NCI-H128 (cell line): ENCODE measurements around the gene SPOP.

Source experiments
- DNase-seq: peaks from one replicate; lab custom pipeline; 2025; ENCODE audit not compliant: unreplicated experiment; lab: John Stamatoyannopoulos, UW

The SPOP gene

GRCh38 chr17:49618028-49618611 lies 59.8 kb downstream of the SPOP start:
- DNase-seq: no peak

GRCh38 chr17:49616601-49617131 lies 61.2 kb downstream of the SPOP start:
- DNase-seq: no peak

- no peak for DNase-seq
Observed at GRCh38 chr17:49616086-49616485, 61.8 kb downstream of the SPOP start.

GRCh38 chr17:49613182-49613800 lies 64.6 kb downstream of the SPOP start:
- DNase-seq: no peak

- DNase-seq: no peak
Observed at GRCh38 chr17:49612726-49613125, 65.2 kb downstream of the SPOP start.

GRCh38 chr17:49610883-49611584 lies 66.9 kb downstream of the SPOP start:
- DNase-seq: no peak

GRCh38 chr17:49604314-49604869 lies 73.5 kb downstream of the SPOP start:
- no peak for DNase-seq

- no peak for DNase-seq
Observed at GRCh38 chr17:49603720-49604119, 74.2 kb downstream of the SPOP start.

GRCh38 chr17:49603238-49603637 lies 74.7 kb downstream of the SPOP start:
- no peak for DNase-seq

- no peak for DNase-seq
Observed at GRCh38 chr17:49602783-49603182, 75.1 kb downstream of the SPOP start.

GRCh38 chr17:49600949-49601348 lies 76.9 kb downstream of the SPOP start:
- DNase-seq: no peak

GRCh38 chr17:49598918-49599317 lies 79.0 kb downstream of the SPOP start:
- no peak for DNase-seq

- DNase-seq: no peak
Observed at GRCh38 chr17:49597928-49598655, 79.8 kb downstream of the SPOP start.

- DNase-seq: no peak
Observed at GRCh38 chr17:49597436-49597835, 80.5 kb downstream of the SPOP start.

- DNase-seq: no peak
Observed at GRCh38 chr17:49596613-49597244, 81.2 kb downstream of the SPOP start.

- no peak for DNase-seq
Observed at GRCh38 chr17:49595980-49596379, 81.9 kb downstream of the SPOP start.

GRCh38 chr17:49595328-49595727 lies 82.6 kb downstream of the SPOP start:
- DNase-seq: no peak

GRCh38 chr17:49592263-49592662 lies 85.6 kb downstream of the SPOP start:
- DNase-seq: no peak

GRCh38 chr17:49590874-49591273 lies 87.0 kb downstream of the SPOP start:
- no peak for DNase-seq

GRCh38 chr17:49589577-49589927 lies 88.3 kb downstream of the SPOP start:
- no peak for DNase-seq
